Liver (tissue), 9 donors: Measurements from ENCODE around the gene KCTD4. TPM values are rescaled to one million over a fixed set of nuclear protein-coding genes. Genes with fewer than 3 reads are reported as not detected.

Source experiments
- DNase-seq: peaks from one replicate; pipeline ENCODE4 v3.0.0-alpha.2; 2017; ENCODE audit warnings: low spot score
- H3K27ac ChIP-seq, 2 donors: one replicate each; pipeline ENCODE4 v1.7.0; 2013; ENCODE audit warnings: inconsistent platforms in 2 of 2, low read length in 2 of 2, control low read depth in 1 of 2, low read depth in 1 of 2, mild to moderate bottlenecking in 1 of 2
- H3K27me3 ChIP-seq, 4 donors: one replicate each; pipeline versions ENCODE4 v1.6.1 to v1.7.0; 2013; ENCODE audit warnings: low read length in 3 of 4, inconsistent platforms in 1 of 4, mild to moderate bottlenecking in 1 of 4, moderate library complexity in 1 of 4; ENCODE audit not compliant: control insufficient read depth in 4 of 4, insufficient read depth in 4 of 4
- H3K36me3 ChIP-seq, 4 donors: one replicate each; pipeline versions ENCODE4 v1.6.1 to v1.7.0; 2013; ENCODE audit warnings: low read length in 3 of 4, mild to moderate bottlenecking in 3 of 4, low read depth in 1 of 4, moderate library complexity in 1 of 4; ENCODE audit not compliant: control insufficient read depth in 4 of 4, insufficient read depth in 3 of 4
- H3K4me1 ChIP-seq, 4 donors: one replicate each; pipeline versions ENCODE4 v1.6.1 to v1.7.0; 2013; ENCODE audit warnings: low read length in 3 of 4, mild to moderate bottlenecking in 3 of 4, moderate library complexity in 1 of 4; ENCODE audit not compliant: control insufficient read depth in 4 of 4, insufficient read depth in 4 of 4
- H3K4me3 ChIP-seq, 3 donors: one replicate each; pipeline versions ENCODE4 v1.6.1 to v1.7.0; 2013; ENCODE audit warnings: low read length in 3 of 3, control low read depth in 1 of 3, low read depth in 1 of 3, mild to moderate bottlenecking in 1 of 3
- H3K9ac ChIP-seq, 2 donors: one replicate each; pipeline ENCODE4 v1.7.0; 2013; ENCODE audit warnings: low read length in 2 of 2, mild to moderate bottlenecking in 2 of 2, moderate library complexity in 2 of 2, control low read depth in 1 of 2, low read depth in 1 of 2
- H3K9me3 ChIP-seq, 4 donors: one replicate each; pipeline versions ENCODE4 v1.6.1 to v1.7.0; 2013; ENCODE audit warnings: low read length in 3 of 4; ENCODE audit not compliant: control insufficient read depth in 4 of 4
- CTCF ChIP-seq: fragments of 150-350 bp; IDR thresholded peaks from 2 replicates; pipeline ENCODE4 v1.5.1; 2017; ENCODE audit warnings: improper control_type of control experiment, low read depth, low read length; ENCODE audit not compliant: missing input control
- EGR1 ChIP-seq, 2 donors: IDR thresholded peaks; 2 replicates each; pipeline ENCODE4 v1.6.1; 2016 to 2018; ENCODE audit warnings: antibody characterized with exemption in 2 of 2, low read depth in 2 of 2
- FOXA1 ChIP-seq: IDR thresholded peaks from 2 replicates; pipeline ENCODE4 v1.6.1; 2016; ENCODE audit warnings: antibody characterized with exemption
- FOXA2 ChIP-seq: IDR thresholded peaks from 2 replicates; pipeline ENCODE4 v1.6.1; 2016; ENCODE audit warnings: antibody characterized with exemption
- HNF4A ChIP-seq, 2 donors: conservative IDR thresholded peaks; 2 replicates each; pipeline ENCODE4 v1.6.1; 2016; ENCODE audit warnings: antibody characterized with exemption in 2 of 2, mild to moderate bottlenecking in 2 of 2
- JUND ChIP-seq, 2 donors: IDR thresholded peaks; 2 replicates each; pipeline ENCODE4 v1.6.1; 2016; ENCODE audit warnings: antibody characterized with exemption in 2 of 2
- NR2F2 ChIP-seq: IDR thresholded peaks from 2 replicates; pipeline ENCODE4 v1.6.1; 2016; ENCODE audit warnings: antibody characterized with exemption
- RAD21 ChIP-seq, 2 donors: IDR thresholded peaks; 2 replicates each; pipeline ENCODE4 v1.6.1; 2016; ENCODE audit warnings: antibody characterized with exemption in 2 of 2, mild to moderate bottlenecking in 2 of 2
- SP1 ChIP-seq: IDR thresholded peaks from 2 replicates; pipeline ENCODE4 v1.6.1; 2018; ENCODE audit warnings: antibody characterized with exemption, mild to moderate bottlenecking
- TAF1 ChIP-seq: conservative IDR thresholded peaks from 2 replicates; pipeline ENCODE4 v1.6.1; 2016; ENCODE audit warnings: antibody characterized with exemption, mild to moderate bottlenecking
- YY1 ChIP-seq: IDR thresholded peaks from 2 replicates; pipeline ENCODE4 v1.6.1; 2016; ENCODE audit warnings: antibody characterized with exemption, mild to moderate bottlenecking
- ZBTB33 ChIP-seq: IDR thresholded peaks from 2 replicates; pipeline ENCODE4 v1.6.1; 2016; ENCODE audit warnings: antibody characterized with exemption
- WGBS: extraction: QIAGEN DNeasy Blood & Tissue Kit; methylation state at CpG from one replicate; pipeline ENCODE4 v1.1.7; 2013; 5-methylcytosine and 5-hydroxymethylcytosine counted together
- polyA plus RNA-seq, 2 donors: library from polyadenylated mRNA; stranded (reverse) in 1 of 2; unstranded in 1 of 2; fragments of 200-250 nt in 1 of 2; fragments of >200 nt in 1 of 2; fragmentation: Nextera tagmentation in 1 of 2; extraction: Ambion mirVana in 1 of 2; gene quantifications; one replicate each; pipeline versions ENCODE4 v1.2.1 to v1.2.3, GENCODE V29; 2013 to 2015
- total RNA-seq, 2 donors: library from RNA; depleted of rRNA; stranded (reverse); fragments of >200 nt; gene quantifications; one replicate each; pipeline ENCODE4 v1.2.3, GENCODE V29; 2014
- TF ChIP-seq, protein P1 (sequence below): IDR thresholded peaks from 2 replicates; pipeline ENCODE4 v1.6.1; 2016; ENCODE audit warnings: antibody characterized with exemption, mild to moderate bottlenecking
- donor health status: healthy.
- donor health status: healthy.
- donor health status: healthy.
- donor health status: healthy.
- donor health status: healthy.

Gene KCTD4
- total and polyA plus RNA-seq, 4 donors: 0.19 TPM; not detected in 3

- Histone ChIP-seq H3K4me3 (no peak overlapping the region), H3K4me1 (no peaks in the 10 kb centered on the region), H3K9ac (no peak overlapping the region), H3K27ac (no peak overlapping the region), H3K9me3 (no peaks in the 10 kb centered on the region), H3K36me3 (peaks cover 0 to 1% (median 0%) of the 10 kb centered on the region in 4 donors), H3K27me3 (no peaks in the 10 kb centered on the region)
- DNase-seq: no peak
- TF ChIP-seq, protein P1, sequence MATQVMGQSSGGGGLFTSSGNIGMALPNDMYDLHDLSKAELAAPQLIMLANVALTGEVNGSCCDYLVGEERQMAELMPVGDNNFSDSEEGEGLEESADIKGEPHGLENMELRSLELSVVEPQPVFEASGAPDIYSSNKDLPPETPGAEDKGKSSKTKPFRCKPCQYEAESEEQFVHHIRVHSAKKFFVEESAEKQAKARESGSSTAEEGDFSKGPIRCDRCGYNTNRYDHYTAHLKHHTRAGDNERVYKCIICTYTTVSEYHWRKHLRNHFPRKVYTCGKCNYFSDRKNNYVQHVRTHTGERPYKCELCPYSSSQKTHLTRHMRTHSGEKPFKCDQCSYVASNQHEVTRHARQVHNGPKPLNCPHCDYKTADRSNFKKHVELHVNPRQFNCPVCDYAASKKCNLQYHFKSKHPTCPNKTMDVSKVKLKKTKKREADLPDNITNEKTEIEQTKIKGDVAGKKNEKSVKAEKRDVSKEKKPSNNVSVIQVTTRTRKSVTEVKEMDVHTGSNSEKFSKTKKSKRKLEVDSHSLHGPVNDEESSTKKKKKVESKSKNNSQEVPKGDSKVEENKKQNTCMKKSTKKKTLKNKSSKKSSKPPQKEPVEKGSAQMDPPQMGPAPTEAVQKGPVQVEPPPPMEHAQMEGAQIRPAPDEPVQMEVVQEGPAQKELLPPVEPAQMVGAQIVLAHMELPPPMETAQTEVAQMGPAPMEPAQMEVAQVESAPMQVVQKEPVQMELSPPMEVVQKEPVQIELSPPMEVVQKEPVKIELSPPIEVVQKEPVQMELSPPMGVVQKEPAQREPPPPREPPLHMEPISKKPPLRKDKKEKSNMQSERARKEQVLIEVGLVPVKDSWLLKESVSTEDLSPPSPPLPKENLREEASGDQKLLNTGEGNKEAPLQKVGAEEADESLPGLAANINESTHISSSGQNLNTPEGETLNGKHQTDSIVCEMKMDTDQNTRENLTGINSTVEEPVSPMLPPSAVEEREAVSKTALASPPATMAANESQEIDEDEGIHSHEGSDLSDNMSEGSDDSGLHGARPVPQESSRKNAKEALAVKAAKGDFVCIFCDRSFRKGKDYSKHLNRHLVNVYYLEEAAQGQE: no peak
- TF ChIP-seq EGR1 (IDR thresholded peaks at IDR 0.05; ENCODE audit: low read depth in 2 of 2) (no peak), CTCF (no peak), FOXA1 (no peak), RAD21 (IDR thresholded peaks at IDR 0.05) (no peak), ZBTB33 (no peak), SP1 (no peak), FOXA2 (no peak), YY1 (no peak), NR2F2 (no peak), HNF4A (conservative IDR thresholded peaks at IDR 0.05) (no peak)
- 97% methylated on average over 5 of the region's 5 CpGs for WGBS
Observed at GRCh38 chr13:45228002-45228401, 27.2 kb upstream of the KCTD4 start.

DNA sequence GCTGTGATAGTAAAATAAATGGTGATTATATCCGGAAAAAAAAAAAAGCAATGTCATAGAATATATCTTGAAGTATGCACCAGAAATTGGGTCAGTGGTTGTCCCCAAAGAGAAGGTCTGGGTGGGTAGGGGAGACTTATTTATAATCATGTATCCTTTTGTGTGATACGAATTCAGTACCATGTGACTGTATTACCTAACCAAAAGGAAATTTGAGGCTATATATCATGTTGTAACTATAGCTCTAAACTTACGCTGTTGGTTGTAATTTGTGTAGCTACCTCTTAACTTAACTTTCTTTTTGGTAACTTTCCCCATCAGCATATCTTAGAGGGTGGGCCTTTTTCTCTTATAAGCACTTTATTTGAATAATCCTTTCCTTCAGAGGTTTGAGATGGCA lies 25.2 kb upstream of the KCTD4 start:
- H3K27me3 ChIP-seq: no peaks in the 10 kb centered on the region
- TF ChIP-seq FOXA1 (no peak), YY1 (no peak), RAD21 (IDR thresholded peaks at IDR 0.05) (no peak), JUND (IDR thresholded peaks at IDR 0.05) (no peak), TAF1 (no peak), NR2F2 (no peak)

More for the DNA sequence above, 25.2 kb upstream of the KCTD4 start:
- 91% methylated on average over 3 of the region's 3 CpGs for WGBS
- Histone ChIP-seq H3K36me3 (peaks cover 0 to 1% (median 0%) of the 10 kb centered on the region in 4 donors), H3K4me3 (no peak overlapping the region), H3K9me3 (no peaks in the 10 kb centered on the region), H3K27ac (no peak overlapping the region), H3K4me1 (no peaks in the 10 kb centered on the region), H3K9ac (no peak overlapping the region)
- no peak for DNase-seq
